ENCODE results near the gene IGFLR1.

Gene IGFLR1

GRCh38 chr19:35722897-35723296 is 19.4 kb downstream of the IGFLR1 start:
- no peak for DNase-seq

- no peak for DNase-seq
These were observed 19.8 kb downstream of the IGFLR1 start for GRCh38 chr19:35722461-35722860.

- no peak for DNase-seq
These were observed 20.9 kb downstream of the IGFLR1 start for GRCh38 chr19:35721374-35721773.

- no peak for DNase-seq
These were observed 21.6 kb downstream of the IGFLR1 start for GRCh38 chr19:35720648-35721047.

- no peak for DNase-seq
These were observed 22.1 kb downstream of the IGFLR1 start for GRCh38 chr19:35720163-35720524.

- DNase-seq: no peak
These were observed 22.7 kb downstream of the IGFLR1 start for GRCh38 chr19:35719402-35720162.

- no peak for DNase-seq
These were observed 23.8 kb downstream of the IGFLR1 start for GRCh38 chr19:35718345-35719041.

- peak; percentile 95 for DNase-seq
These were observed 24.4 kb downstream of the IGFLR1 start, which contains the start of gene KMT2B for GRCh38 chr19:35717665-35718344. Gene KMT2B, plus strand, starts transcription at chr19:35718003. Its CDS starts 16 bp downstream, at chr19:35718019.

- peak; percentile 49 for DNase-seq
These were observed 25.2 kb downstream of the IGFLR1 start for GRCh38 chr19:35716801-35717664.

GRCh38 chr19:35715981-35716800 is 26.1 kb downstream of the IGFLR1 start:
- no peak for DNase-seq

- DNase-seq: no peak
These were observed 26.9 kb downstream of the IGFLR1 start for GRCh38 chr19:35715355-35715809.

- DNase-seq: no peak
These were observed 27.5 kb downstream of the IGFLR1 start for GRCh38 chr19:35714601-35715354.

- no peak for DNase-seq
These were observed 28.3 kb downstream of the IGFLR1 start for GRCh38 chr19:35713904-35714495.

GRCh38 chr19:35713506-35713850 is 28.8 kb downstream of the IGFLR1 start:
- DNase-seq: no peak

GRCh38 chr19:35712567-35713505 is 29.4 kb downstream of the IGFLR1 start:
- DNase-seq: no peak

GRCh38 chr19:35710784-35711723 is 31.2 kb downstream of the IGFLR1 start:
- no peak for DNase-seq

- DNase-seq: no peak
These were observed 33.9 kb downstream of the IGFLR1 start for GRCh38 chr19:35708391-35708790.

- no peak for DNase-seq
These were observed 38.0 kb downstream of the IGFLR1 start, which contains the start of gene ZBTB32 for GRCh38 chr19:35704218-35704617. Gene ZBTB32, plus strand, starts transcription at chr19:35704558. Its CDS starts 10,069 bp downstream, at chr19:35714627.
